Measurements from ENCODE around the gene TRAF2.

Gene TRAF2

GRCh38 chr9:136937186-136938001 lies 51.1 kb downstream of the TRAF2 start:
- FAIRE-seq, result no peak

GRCh38 chr9:136939431-136939995 lies 53.2 kb downstream of the TRAF2 start:
- no peak for FAIRE-seq

GRCh38 chr9:136939996-136940525 lies 53.7 kb downstream of the TRAF2 start:
- no peak for FAIRE-seq

GRCh38 chr9:136940526-136941230 lies 54.4 kb downstream of the TRAF2 start:
- FAIRE-seq, result no peak

DNA sequence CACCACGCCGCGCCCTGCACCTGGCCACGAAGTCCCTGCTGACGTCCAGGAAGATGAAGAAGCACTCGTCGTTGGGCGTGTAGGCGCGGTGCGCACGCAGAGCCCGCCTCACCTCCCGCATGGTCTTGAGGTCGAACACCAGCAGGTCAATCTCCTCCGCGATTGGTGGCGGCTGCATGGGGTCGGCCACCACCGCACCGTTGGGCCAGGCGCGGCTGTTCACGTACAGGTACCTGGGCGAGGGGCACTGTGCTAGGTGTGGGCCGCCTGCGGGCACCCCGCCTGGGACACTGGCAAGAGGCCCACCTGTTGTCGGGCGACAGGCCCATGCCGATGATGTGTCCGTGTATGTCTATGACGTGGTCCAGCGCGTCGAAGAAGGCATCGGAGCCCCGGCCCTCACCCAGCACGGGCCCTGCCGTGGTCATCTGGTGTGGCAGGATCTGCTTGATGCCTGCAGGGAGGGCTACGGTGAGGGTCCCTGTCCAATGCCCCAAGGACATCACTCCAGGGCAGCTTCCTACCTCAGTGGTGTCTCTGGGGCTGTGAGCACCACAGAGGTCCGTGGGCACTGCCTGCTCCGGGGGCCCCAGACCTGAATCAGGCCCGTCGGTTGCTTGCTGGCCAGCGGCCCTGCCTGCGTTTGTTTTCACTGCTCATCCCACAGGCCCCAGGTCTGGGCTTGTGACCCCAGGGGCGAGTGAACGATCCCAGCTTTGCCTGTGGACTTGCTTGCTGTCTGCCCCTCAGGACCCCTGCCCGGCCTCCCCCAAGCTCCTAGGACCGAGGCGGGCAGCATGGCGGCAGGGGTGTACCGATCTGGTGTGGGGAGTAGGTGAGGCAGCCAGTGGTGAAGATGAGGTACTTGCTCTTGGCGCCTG lies 55.2 kb downstream of the TRAF2 start:
- FAIRE-seq, result no peak

- FAIRE-seq, result no peak
Measured at GRCh38 chr9:136942112-136942880, 56.0 kb downstream of the TRAF2 start.

DNA sequence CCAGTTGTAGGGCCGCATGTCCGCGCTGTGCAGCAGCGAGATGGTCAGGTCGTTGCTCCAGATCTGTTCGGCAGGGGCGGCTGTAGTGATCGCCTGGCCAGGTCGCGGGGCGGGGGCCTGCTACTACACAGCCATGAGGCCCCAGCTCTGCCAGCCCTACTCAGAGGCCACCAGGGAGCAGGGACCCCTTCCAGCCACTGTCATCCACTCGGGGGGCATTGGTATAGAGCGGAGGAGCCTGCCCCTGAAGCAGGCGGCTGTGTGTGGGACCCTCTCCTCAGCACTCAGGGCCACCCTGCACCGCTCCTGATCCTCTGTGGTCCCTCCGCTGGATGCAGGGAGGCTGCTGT lies 56.5 kb downstream of the TRAF2 start:
- FAIRE-seq, result no peak

- no peak for FAIRE-seq
Measured at GRCh38 chr9:136943291-136944211, 57.2 kb downstream of the TRAF2 start.

GRCh38 chr9:136944212-136944518 lies 57.8 kb downstream of the TRAF2 start:
- no peak for FAIRE-seq

- FAIRE-seq, result no peak
Measured at GRCh38 chr9:136944519-136945332, 58.4 kb downstream of the TRAF2 start, which contains the start of the genes C8G and FBXW5. Gene C8G (plus strand): TSS chr9:136945243. CDS start chr9:136945321, 78 bp downstream. Gene FBXW5 (minus strand): TSS chr9:136944738. CDS start chr9:136944083, 655 bp downstream.

DNA sequence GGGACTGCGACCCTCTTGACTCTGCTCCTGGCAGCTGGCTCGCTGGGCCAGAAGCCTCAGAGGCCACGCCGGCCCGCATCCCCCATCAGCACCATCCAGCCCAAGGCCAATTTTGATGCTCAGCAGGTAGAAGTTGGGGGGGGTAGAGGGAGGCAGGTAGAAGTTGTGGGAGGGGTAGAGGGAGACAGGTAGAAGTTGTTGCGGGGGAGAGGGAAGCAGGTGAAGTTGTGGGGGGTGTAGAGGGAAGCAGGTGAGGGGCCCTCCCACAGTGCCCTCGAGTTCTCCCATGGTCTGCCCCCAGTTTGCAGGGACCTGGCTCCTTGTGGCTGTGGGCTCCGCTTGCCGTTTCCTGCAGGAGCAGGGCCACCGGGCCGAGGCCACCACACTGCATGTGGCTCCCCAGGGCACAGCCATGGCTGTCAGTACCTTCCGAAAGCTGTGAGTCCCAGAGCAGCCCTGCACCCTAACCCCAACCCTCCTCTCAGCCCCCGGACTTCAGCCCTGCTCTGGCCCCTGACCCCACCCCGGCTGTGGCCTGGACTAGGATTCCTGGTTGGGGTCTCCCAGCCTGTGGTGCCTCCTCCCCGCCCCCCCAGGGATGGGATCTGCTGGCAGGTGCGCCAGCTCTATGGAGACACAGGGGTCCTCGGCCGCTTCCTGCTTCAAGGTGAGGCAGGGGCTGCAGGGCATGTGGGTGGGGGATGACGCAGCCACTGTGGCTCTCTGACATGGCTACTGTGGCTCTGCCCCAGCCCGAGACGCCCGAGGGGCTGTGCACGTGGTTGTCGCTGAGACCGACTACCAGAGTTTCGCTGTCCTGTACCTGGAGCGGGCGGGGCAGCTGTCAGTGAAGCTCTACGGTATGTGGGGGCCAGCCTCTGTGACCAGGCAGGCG lies 59.3 kb downstream of the TRAF2 start:
- no peak for FAIRE-seq

DNA sequence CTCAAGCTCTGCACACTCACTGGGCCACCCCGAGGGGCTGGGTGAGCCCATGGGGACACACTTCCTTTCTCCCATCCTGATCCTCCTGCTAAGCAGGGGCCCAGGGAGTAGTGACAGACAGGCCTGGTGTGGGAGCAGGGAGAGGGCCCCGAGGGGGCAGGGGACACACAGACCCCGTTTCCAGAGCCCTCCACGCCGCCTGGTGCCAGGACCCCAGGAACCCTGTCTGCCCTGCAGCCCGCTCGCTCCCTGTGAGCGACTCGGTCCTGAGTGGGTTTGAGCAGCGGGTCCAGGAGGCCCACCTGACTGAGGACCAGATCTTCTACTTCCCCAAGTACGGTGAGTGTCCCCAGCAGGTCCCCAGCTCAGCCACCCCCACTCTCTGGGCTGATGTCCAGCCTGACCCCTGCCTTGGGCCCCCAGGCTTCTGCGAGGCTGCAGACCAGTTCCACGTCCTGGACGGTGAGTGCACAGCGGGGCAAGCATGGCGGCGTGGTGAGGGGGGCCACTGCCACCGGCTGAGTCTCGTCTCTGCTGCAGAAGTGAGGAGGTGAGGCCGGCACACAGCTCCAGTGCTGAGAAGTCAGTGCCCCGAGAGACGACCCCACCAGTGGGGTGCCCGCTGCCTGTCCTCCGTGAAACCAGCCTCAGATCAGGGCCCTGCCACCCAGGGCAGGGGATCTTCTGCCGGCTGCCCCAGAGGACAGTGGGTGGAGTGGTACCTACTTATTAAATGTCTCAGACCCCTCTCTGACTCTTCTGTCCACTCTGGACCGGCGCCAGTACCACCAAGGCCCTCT lies 60.1 kb downstream of the TRAF2 start:
- FAIRE-seq, result no peak

GRCh38 chr9:136947028-136947891 lies 60.9 kb downstream of the TRAF2 start:
- no peak for FAIRE-seq

DNA sequence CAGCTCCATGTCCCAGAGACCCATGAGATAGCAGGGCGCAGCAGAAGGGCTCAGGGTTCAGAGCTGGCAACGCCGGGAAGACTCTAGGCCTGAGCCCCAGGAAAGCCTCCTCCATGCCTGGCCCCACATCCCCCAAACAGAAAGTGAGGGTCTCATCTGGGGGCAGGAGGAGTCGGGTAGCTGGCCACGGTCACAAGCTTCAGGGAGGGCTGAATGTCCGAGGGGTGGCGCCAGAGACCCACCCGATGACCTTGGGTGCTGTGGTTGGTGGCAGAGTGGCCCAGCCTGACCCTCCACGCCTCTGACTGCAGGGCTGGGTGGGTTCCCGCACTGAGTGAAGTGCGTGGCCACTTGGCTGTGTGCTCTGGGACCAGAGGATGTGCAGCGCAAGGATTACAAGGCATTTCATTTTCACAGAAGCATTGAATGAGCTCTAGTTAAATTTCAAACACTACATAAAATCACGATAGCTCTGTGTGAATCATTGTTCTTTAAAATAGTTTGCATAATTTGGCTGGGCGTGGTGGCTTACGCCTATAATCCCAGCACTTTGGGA lies 61.7 kb downstream of the TRAF2 start:
- FAIRE-seq, result no peak

GRCh38 chr9:136949239-136949816 lies 63.0 kb downstream of the TRAF2 start:
- FAIRE-seq, result no peak
